HEK293 (cell line): ENCODE results near the gene COBL.

Experiments used
- CTCF ChIA-PET: fragments of 350-600 bp; formaldehyde crosslinking; extraction: SDS; loops from one replicate; lab custom pipeline; 2021; ENCODE audit warnings: antibody characterized with exemption; lab: Yijun Ruan, JAX
- POLR2A ChIA-PET: fragments of 300-600 bp; formaldehyde crosslinking; extraction: SDS; loops from one replicate; lab custom pipeline; 2020; ENCODE audit warnings: antibody characterized with exemption, inconsistent platforms; lab: Yijun Ruan, JAX
- H3K27ac ChIP-seq: fragments of 200-500 bp; sonication (Bioruptor generic); 2 replicates; pipeline ENCODE4 v1.5.1; 2014; ENCODE audit warnings: low read depth, low read length, control low read depth, inconsistent platforms; ENCODE audit errors: extremely low read depth
- H3K36me3 ChIP-seq, 2 experiments: fragments of 200-500 bp in 1 of 2; sonication (Bioruptor generic) in 1 of 2; 1 replicate in 1 of 2; 2 replicates in 1 of 2; pipeline ENCODE4 v1.5.1; 2014 to 2017; ENCODE audit warnings: inconsistent platforms in 2 of 2, low read length in 2 of 2; ENCODE audit not compliant: control insufficient read depth in 2 of 2, insufficient read depth in 1 of 2
- H3K4me1 ChIP-seq: fragments of 200-500 bp; sonication (Bioruptor generic); 2 replicates; pipeline ENCODE4 v1.5.1; 2014; ENCODE audit warnings: mild to moderate bottlenecking, low read length, inconsistent platforms; ENCODE audit not compliant: control insufficient read depth, insufficient read depth
- H3K4me3 ChIP-seq: 2 replicates; pipeline ENCODE4 v1.5.1; 2011; ENCODE audit warnings: low read depth, mild to moderate bottlenecking, control low read depth, low read length, moderate library complexity
- H3K9me3 ChIP-seq: fragments of 200-500 bp; sonication (Bioruptor generic); 2 replicates; pipeline ENCODE4 v1.5.1; 2014; ENCODE audit warnings: low read depth, low read length, inconsistent platforms; ENCODE audit not compliant: control insufficient read depth, insufficient read depth
- REPIN1 ChIP-seq: fragments of 450-650 bp; formaldehyde crosslinking; IDR thresholded peaks from 2 replicates; pipeline ENCODE4 v1.5.1; 2017; ENCODE audit warnings: missing biosample characterization, missing genetic modification characterization, low read depth
- SCRT2 ChIP-seq: fragments of 450-650 bp; formaldehyde crosslinking; IDR thresholded peaks from 2 replicates; pipeline ENCODE4 v1.5.1; 2016; ENCODE audit warnings: missing biosample characterization, missing genetic modification characterization
- TRIM28 ChIP-seq: IDR thresholded peaks from 2 replicates; pipeline ENCODE4 v1.6.1; 2011; ENCODE audit warnings: low read length, control low read depth, borderline replicate concordance
- ZBTB6 ChIP-seq: fragments of 450-650 bp; formaldehyde crosslinking; IDR thresholded peaks from 2 replicates; pipeline ENCODE4 v1.5.1; 2017; ENCODE audit warnings: missing biosample characterization, missing genetic modification characterization
- ZFP37 ChIP-seq: fragments of 450-650 bp; formaldehyde crosslinking; IDR thresholded peaks from 2 replicates; pipeline ENCODE4 v1.5.1; 2016; ENCODE audit warnings: missing biosample characterization, missing genetic modification characterization
- ZNF132 ChIP-seq: fragments of 450-650 bp; formaldehyde crosslinking; IDR thresholded peaks from 2 replicates; pipeline ENCODE4 v1.5.1; 2017; ENCODE audit warnings: missing biosample characterization, missing genetic modification characterization, borderline replicate concordance
- ZNF16 ChIP-seq: fragments of 450-650 bp; formaldehyde crosslinking; IDR thresholded peaks from 2 replicates; pipeline ENCODE4 v1.5.1; 2016; ENCODE audit warnings: low read depth, missing biosample characterization, missing genetic modification characterization
- ZNF184 ChIP-seq: fragments of 450-650 bp; IDR thresholded peaks from 2 replicates; pipeline ENCODE4 v1.5.1; 2018; ENCODE audit warnings: missing biosample characterization, mild to moderate bottlenecking, missing genetic modification characterization
- ZNF19 ChIP-seq: fragments of 450-650 bp; formaldehyde crosslinking; IDR thresholded peaks from 2 replicates; pipeline ENCODE4; 2016; ENCODE audit warnings: missing biosample characterization, missing genetic modification characterization, low read depth
- ZNF202 ChIP-seq: fragments of 450-650 bp; formaldehyde crosslinking; IDR thresholded peaks from 2 replicates; pipeline ENCODE4 v1.5.1; 2016; ENCODE audit warnings: missing biosample characterization, missing genetic modification characterization, borderline replicate concordance
- ZNF23 ChIP-seq: fragments of 450-650 bp; formaldehyde crosslinking; IDR thresholded peaks from 2 replicates; pipeline ENCODE4 v1.5.1; 2016; ENCODE audit warnings: missing biosample characterization, missing genetic modification characterization, borderline replicate concordance
- ZNF292 ChIP-seq: fragments of 450-650 bp; formaldehyde crosslinking; IDR thresholded peaks from 2 replicates; pipeline ENCODE4 v1.5.1; 2016; ENCODE audit warnings: low read depth, missing biosample characterization, missing genetic modification characterization, borderline replicate concordance
- ZNF335 ChIP-seq: fragments of 450-650 bp; formaldehyde crosslinking; conservative IDR thresholded peaks from 2 replicates; pipeline ENCODE4 v1.5.1; 2016; ENCODE audit warnings: missing biosample characterization, missing genetic modification characterization
- ZNF501 ChIP-seq: fragments of 450-650 bp; formaldehyde crosslinking; IDR thresholded peaks from 2 replicates; pipeline ENCODE4 v1.5.1; 2016; ENCODE audit warnings: missing biosample characterization, missing genetic modification characterization
- ZNF510 ChIP-seq: fragments of 450-650 bp; formaldehyde crosslinking; IDR thresholded peaks from 2 replicates; pipeline ENCODE4 v1.5.1; 2018; ENCODE audit warnings: mild to moderate bottlenecking, missing genetic modification characterization, missing biosample characterization; ENCODE audit not compliant: insufficient replicate concordance
- ZNF549 ChIP-seq: fragments of 450-650 bp; IDR thresholded peaks from 2 replicates; pipeline ENCODE4 v1.5.1; 2018; ENCODE audit warnings: missing biosample characterization, missing genetic modification characterization, mild to moderate bottlenecking, inconsistent platforms, moderate library complexity
- ZNF560 ChIP-seq: fragments of 450-650 bp; formaldehyde crosslinking; IDR thresholded peaks from 2 replicates; pipeline ENCODE4 v1.5.1; 2017; ENCODE audit warnings: missing biosample characterization, missing genetic modification characterization, borderline replicate concordance
- ZNF777 ChIP-seq: fragments of 450-650 bp; formaldehyde crosslinking; IDR thresholded peaks from 2 replicates; pipeline ENCODE4 v1.5.1; 2017; ENCODE audit warnings: missing biosample characterization, missing genetic modification characterization, borderline replicate concordance
- ZNF792 ChIP-seq: fragments of 450-650 bp; formaldehyde crosslinking; IDR thresholded peaks from 2 replicates; pipeline ENCODE4 v1.5.1; 2016; ENCODE audit warnings: missing biosample characterization, missing genetic modification characterization
- ZNF830 ChIP-seq: fragments of 450-650 bp; IDR thresholded peaks from 2 replicates; pipeline ENCODE4 v1.5.0; 2018; ENCODE audit warnings: missing biosample characterization, missing genetic modification characterization, low read depth, mild to moderate bottlenecking, moderate library complexity
- ZSCAN4 ChIP-seq: fragments of 450-650 bp; formaldehyde crosslinking; IDR thresholded peaks from 2 replicates; pipeline ENCODE4 v1.5.1; 2017; ENCODE audit warnings: missing biosample characterization, missing genetic modification characterization
- TF ChIP-seq, protein P1 (sequence below): fragments of 450-650 bp; formaldehyde crosslinking; IDR thresholded peaks from 2 replicates; pipeline ENCODE4 v1.5.1; 2016; ENCODE audit warnings: missing biosample characterization, missing genetic modification characterization

The COBL gene

GRCh38 chr7:51270965-51271364 lies 45.6 kb downstream of the COBL start:
- Histone ChIP-seq H3K27ac (no peak overlapping the region), H3K4me3 (no peak overlapping the region), H3K36me3 (no peaks in the 10 kb centered on the region), H3K9me3 (no peaks in the 10 kb centered on the region), H3K4me1 (peaks cover 5% of the 10 kb centered on the region; the same call in 1 of the 2 replicates)
- ChIA-PET CTCF (interaction anchor here (0.5 to 1.1 kb wide), 5 partner anchors 10 to 130 kb away, joined by 3 to 4 read pairs (median 3); no protein-coding TSS in a partner anchor), POLR2A (no interaction called here)
- TF ChIP-seq ZNF184 (tag by site-specific recombination): no peak
- TF ChIP-seq ZNF560 (tag by site-specific recombination): no peak
- TF ChIP-seq, protein P1, sequence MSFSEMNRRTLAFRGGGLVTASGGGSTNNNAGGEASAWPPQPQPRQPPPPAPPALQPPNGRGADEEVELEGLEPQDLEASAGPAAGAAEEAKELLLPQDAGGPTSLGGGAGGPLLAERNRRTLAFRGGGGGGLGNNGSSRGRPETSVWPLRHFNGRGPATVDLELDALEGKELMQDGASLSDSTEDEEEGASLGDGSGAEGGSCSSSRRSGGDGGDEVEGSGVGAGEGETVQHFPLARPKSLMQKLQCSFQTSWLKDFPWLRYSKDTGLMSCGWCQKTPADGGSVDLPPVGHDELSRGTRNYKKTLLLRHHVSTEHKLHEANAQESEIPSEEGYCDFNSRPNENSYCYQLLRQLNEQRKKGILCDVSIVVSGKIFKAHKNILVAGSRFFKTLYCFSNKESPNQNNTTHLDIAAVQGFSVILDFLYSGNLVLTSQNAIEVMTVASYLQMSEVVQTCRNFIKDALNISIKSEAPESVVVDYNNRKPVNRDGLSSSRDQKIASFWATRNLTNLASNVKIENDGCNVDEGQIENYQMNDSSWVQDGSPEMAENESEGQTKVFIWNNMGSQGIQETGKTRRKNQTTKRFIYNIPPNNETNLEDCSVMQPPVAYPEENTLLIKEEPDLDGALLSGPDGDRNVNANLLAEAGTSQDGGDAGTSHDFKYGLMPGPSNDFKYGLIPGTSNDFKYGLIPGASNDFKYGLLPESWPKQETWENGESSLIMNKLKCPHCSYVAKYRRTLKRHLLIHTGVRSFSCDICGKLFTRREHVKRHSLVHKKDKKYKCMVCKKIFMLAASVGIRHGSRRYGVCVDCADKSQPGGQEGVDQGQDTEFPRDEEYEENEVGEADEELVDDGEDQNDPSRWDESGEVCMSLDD: no peak
- TF ChIP-seq ZSCAN4 (tag by site-specific recombination): no peak
- TF ChIP-seq ZNF132 (tag by site-specific recombination): no peak
- TF ChIP-seq ZNF792 (tag by site-specific recombination): no peak
- no peak for TF ChIP-seq ZNF16 (tag by site-specific recombination)
- no peak for TF ChIP-seq ZNF23 (tag by site-specific recombination)
- no peak for TF ChIP-seq ZNF777 (tag by site-specific recombination)
- TF ChIP-seq ZNF830 (tag by site-specific recombination): no peak

- Histone ChIP-seq H3K27ac (no peak overlapping the region), H3K4me1 (no peaks in the 10 kb centered on the region), H3K4me3 (no peak overlapping the region), H3K36me3 (no peaks in the 10 kb centered on the region), H3K9me3 (no peaks in the 10 kb centered on the region)
- TF ChIP-seq ZBTB6 (tag by site-specific recombination) (no peak), ZNF501 (tag by site-specific recombination) (no peak), ZFP37 (no peak), ZNF510 (tag by site-specific recombination) (no peak), ZNF202 (tag by site-specific recombination) (no peak)
- CTCF ChIA-PET: no interaction called here
- POLR2A ChIA-PET: no interaction called here
Observed at GRCh38 chr7:51269911-51270310, 46.7 kb downstream of the COBL start.

DNA sequence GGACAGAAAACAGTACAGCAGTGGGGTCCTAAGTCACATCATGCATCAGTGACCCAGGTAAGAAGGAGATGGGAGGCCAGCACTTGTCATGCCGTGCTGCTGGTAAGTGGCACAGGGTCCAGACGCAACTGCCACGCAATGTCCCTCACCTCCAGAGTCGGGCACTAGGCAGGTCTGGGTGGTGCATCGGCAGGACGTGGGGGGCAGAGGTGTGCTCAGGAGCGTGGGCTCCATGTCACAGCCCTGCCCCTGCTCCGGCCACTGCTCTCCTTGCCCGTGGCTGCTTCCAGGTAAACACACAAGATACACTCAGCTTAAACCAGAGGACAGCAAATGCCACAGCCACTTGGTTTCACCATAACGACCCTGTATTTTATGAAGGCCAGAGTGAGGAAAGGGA lies 47.3 kb downstream of the COBL start:
- Histone ChIP-seq H3K4me3 (no peak overlapping the region), H3K4me1 (no peaks in the 10 kb centered on the region), H3K36me3 (no peaks in the 10 kb centered on the region), H3K27ac (no peak overlapping the region), H3K9me3 (no peaks in the 10 kb centered on the region)
- TF ChIP-seq ZNF19 (tag by site-specific recombination) (no peak), ZNF549 (tag by site-specific recombination) (no peak), REPIN1 (tag by site-specific recombination) (no peak), TRIM28 (no peak), SCRT2 (tag by site-specific recombination) (no peak), ZNF335 (tag by site-specific recombination) (no peak), ZNF292 (tag by site-specific recombination) (no peak)
- ChIA-PET POLR2A (interaction anchor here (0.6 kb wide), 1 partner anchor 18 kb away, joined by 3 read pairs; no protein-coding TSS in a partner anchor), CTCF (no interaction called here)
